ENCODE results near the gene FRMPD3. TPM values are rescaled to one million over a fixed set of nuclear protein-coding genes. Genes with fewer than 3 reads are reported as not detected.

FRMPD3 gene
- total and polyA plus RNA-seq, 10 of the 15 experiments (the other 5 are each of a cell fraction or from before 2014, with no cell fraction given): 0.01 to 0.06 (median 0.05) TPM; not detected in 6

DNA sequence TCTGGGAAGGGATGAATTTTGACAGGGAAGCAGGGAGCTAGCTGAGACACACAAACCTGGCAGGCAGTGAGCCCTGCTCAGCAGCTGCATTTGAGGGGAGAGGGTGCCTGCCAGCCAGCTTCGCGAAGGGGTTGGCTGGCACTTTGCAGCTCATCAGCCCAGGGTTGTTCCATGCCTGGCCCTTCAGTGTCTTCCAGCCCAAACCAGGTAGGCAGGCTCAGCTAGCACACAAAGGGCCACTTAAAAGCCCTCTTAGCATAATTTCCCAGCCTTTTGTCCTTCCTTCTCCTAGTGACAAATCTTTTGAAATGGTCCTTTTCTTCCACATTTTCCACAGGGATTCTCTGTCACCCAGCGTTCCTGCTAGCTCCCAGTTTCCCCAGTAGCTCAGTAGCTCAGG, 4.3 kb upstream of the FRMPD3 start:
- in situ Hi-C loops (cut with MboI): no loop called here
- CTCF ChIA-PET: no interaction called here
- peaks cover 2 to 3% of the 10 kb centered on the region in 2 experiments; a peak in 3 of 4 replicates for H3K27me3 ChIP-seq (replicated peaks in 1 of 2; ENCODE audit: control insufficient read depth in 2 of 2, insufficient read depth in 2 of 2, low read length in 1 of 2)
- intact Hi-C loops (cut with micrococcal nuclease; ENCODE audit: unreplicated experiment): no loop called here
- TF ChIP-seq CHD1 (IDR thresholded peaks at IDR 0.05; ENCODE audit: low read depth, low read length): no peak
- TF ChIP-seq POLR2AphosphoS2 (IDR thresholded peaks at IDR 0.05; ENCODE audit: low read depth, low read length): no peak
- no peak for TF ChIP-seq POLR2A (IDR thresholded peaks at IDR 0.05; ENCODE audit: low read depth, low read length)
- no peak for TF ChIP-seq ZNF207 (IDR thresholded peaks at IDR 0.05; ENCODE audit: borderline replicate concordance)
- no peak for TF ChIP-seq NKRF (conservative IDR thresholded peaks at IDR 0.05)
- TF ChIP-seq CHD4 (IDR thresholded peaks at IDR 0.05): no peak
- no TSS peak for BruUV-seq (replicated peaks)
- no peak for FAIRE-seq
- H2AFZ ChIP-seq (ENCODE audit: control insufficient read depth, low read depth, low read length): no peak overlapping the region
- no peaks in the 10 kb centered on the region for H3K36me3 ChIP-seq (ENCODE audit: control insufficient read depth in 2 of 2, insufficient read depth in 2 of 2, low read length in 1 of 2)
- POLR2A ChIA-PET: no interaction called here
- H3K9me3 ChIP-seq (replicated peaks; ENCODE audit: control insufficient read depth, insufficient read depth, low read length): no peaks in the 10 kb centered on the region
- 57% methylated on average over 3 of the region's 3 CpGs for WGBS (ENCODE audit: insufficient coverage, insufficient replicate concordance, low lambda C conversion rate, missing lambda C conversion rate)
- no peaks in the 10 kb centered on the region for H3K4me1 ChIP-seq (ENCODE audit: control insufficient read depth, insufficient read depth, low read length)
- no peak overlapping the region for H3K27ac ChIP-seq (ENCODE audit: control insufficient read depth, insufficient read depth)
- H3K79me2 ChIP-seq (ENCODE audit: control insufficient read depth, insufficient read depth, low read length): no peaks in the 10 kb centered on the region
- SMC1A ChIA-PET (ENCODE audit: uncharacterized antibody, unreplicated experiment): no interaction called here
- no peak overlapping the region for H3K4me3 ChIP-seq
- H4K20me1 ChIP-seq (ENCODE audit: control insufficient read depth, insufficient read depth): no peaks in the 10 kb centered on the region
- no peak overlapping the region for H3K9ac ChIP-seq (ENCODE audit: control insufficient read depth, insufficient read depth, low read length)
- H3K4me2 ChIP-seq (ENCODE audit: control insufficient read depth, insufficient read depth): no peak overlapping the region
- RAD21 ChIA-PET (ENCODE audit: unreplicated experiment): no interaction called here
- DNase-seq (ENCODE audit: low read depth, low spot score): no peak
- no peak for ATAC-seq

- in situ Hi-C loops (cut with MboI): no loop called here
- Histone ChIP-seq H4K20me1 (ENCODE audit: control insufficient read depth, insufficient read depth) (no peaks in the 10 kb centered on the region), H3K4me2 (ENCODE audit: control insufficient read depth, insufficient read depth) (no peak overlapping the region), H3K4me3 (no peak overlapping the region), H3K79me2 (ENCODE audit: control insufficient read depth, insufficient read depth, low read length) (no peaks in the 10 kb centered on the region), H3K27ac (ENCODE audit: control insufficient read depth, insufficient read depth) (no peak overlapping the region), H3K9ac (ENCODE audit: control insufficient read depth, insufficient read depth, low read length) (no peak overlapping the region), H3K4me1 (ENCODE audit: control insufficient read depth, insufficient read depth, low read length) (no peaks in the 10 kb centered on the region), H3K27me3 (replicated peaks in 1 of 2; ENCODE audit: control insufficient read depth in 2 of 2, insufficient read depth in 2 of 2, low read length in 1 of 2) (peaks cover 2 to 3% of the 10 kb centered on the region in 2 experiments; a peak in 3 of 4 replicates), H2AFZ (ENCODE audit: control insufficient read depth, low read depth, low read length) (no peak overlapping the region), H3K36me3 (ENCODE audit: control insufficient read depth in 2 of 2, insufficient read depth in 2 of 2, low read length in 1 of 2) (no peaks in the 10 kb centered on the region), H3K9me3 (replicated peaks; ENCODE audit: control insufficient read depth, insufficient read depth, low read length) (no peaks in the 10 kb centered on the region; the same call in 2 of the 3 replicates)
- ChIA-PET RAD21 (ENCODE audit: unreplicated experiment) (no interaction called here), CTCF (no interaction called here), POLR2A (no interaction called here), SMC1A (ENCODE audit: uncharacterized antibody, unreplicated experiment) (no interaction called here)
- no peak for ATAC-seq
- WGBS (ENCODE audit: insufficient coverage, insufficient replicate concordance, low lambda C conversion rate, missing lambda C conversion rate): 7% methylated on average over 1 of the region's 1 CpG
- TF ChIP-seq E4F1 (IDR thresholded peaks at IDR 0.05; ENCODE audit: borderline replicate concordance, partially characterized antibody) (no peak), POLR2AphosphoS2 (IDR thresholded peaks at IDR 0.05; ENCODE audit: low read depth, low read length) (no peak), TARDBP (IDR thresholded peaks at IDR 0.05; ENCODE audit: borderline replicate concordance) (no peak), IKZF1 (conservative IDR thresholded peaks at IDR 0.05) (no peak), BACH1 (IDR thresholded peaks at IDR 0.05; ENCODE audit: borderline replicate concordance) (no peak), POLR2A (IDR thresholded peaks at IDR 0.05; ENCODE audit: low read depth, low read length) (no peak)
- BruUV-seq (replicated peaks): no TSS peak
- FAIRE-seq: no peak
- no peak for DNase-seq (ENCODE audit: low read depth, low spot score)
- intact Hi-C loops (cut with micrococcal nuclease; ENCODE audit: unreplicated experiment): no loop called here
Observed at GRCh38 chrX:107445631-107446030, 3.8 kb upstream of the FRMPD3 start.
